Measurements from ENCODE around the gene SLC25A34.

DNA sequence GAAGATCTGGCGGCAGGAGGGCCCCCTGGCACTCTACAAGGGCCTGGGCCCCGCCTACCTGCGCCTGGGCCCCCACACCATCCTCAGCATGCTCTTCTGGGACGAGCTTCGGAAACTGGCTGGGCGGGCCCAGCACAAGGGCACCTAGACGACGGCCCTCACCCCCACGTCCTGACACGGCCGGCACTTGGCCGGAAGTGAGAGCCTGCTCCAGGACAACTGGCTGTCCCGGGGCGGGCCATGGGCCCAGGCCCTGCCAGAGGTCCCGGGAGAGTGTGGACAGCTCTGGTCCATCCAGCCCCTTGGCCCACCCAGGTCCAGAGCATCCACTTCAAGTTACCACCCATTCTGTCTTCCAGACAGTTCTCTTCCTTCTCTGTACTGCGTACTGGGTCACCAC lies 3.2 kb downstream of the SLC25A34 start:
- TF ChIP-seq, protein P1, sequence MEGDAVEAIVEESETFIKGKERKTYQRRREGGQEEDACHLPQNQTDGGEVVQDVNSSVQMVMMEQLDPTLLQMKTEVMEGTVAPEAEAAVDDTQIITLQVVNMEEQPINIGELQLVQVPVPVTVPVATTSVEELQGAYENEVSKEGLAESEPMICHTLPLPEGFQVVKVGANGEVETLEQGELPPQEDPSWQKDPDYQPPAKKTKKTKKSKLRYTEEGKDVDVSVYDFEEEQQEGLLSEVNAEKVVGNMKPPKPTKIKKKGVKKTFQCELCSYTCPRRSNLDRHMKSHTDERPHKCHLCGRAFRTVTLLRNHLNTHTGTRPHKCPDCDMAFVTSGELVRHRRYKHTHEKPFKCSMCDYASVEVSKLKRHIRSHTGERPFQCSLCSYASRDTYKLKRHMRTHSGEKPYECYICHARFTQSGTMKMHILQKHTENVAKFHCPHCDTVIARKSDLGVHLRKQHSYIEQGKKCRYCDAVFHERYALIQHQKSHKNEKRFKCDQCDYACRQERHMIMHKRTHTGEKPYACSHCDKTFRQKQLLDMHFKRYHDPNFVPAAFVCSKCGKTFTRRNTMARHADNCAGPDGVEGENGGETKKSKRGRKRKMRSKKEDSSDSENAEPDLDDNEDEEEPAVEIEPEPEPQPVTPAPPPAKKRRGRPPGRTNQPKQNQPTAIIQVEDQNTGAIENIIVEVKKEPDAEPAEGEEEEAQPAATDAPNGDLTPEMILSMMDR (conservative IDR thresholded peaks at IDR 0.05; ENCODE audit: low read length), result no peak
- TF ChIP-seq EZH2phosphoT487 (IDR thresholded peaks at IDR 0.05; ENCODE audit: borderline replicate concordance, low read depth, low read length), result no peak
